ENCODE measurements around the gene HOXA7. TPM values are rescaled to one million over a fixed set of nuclear protein-coding genes. Genes with fewer than 3 reads are reported as not detected.

Gene HOXA7
- total and polyA plus RNA-seq, 2 donors (not counting 3 experiments of a cell fraction or from before 2014, with no cell fraction given), result 18.1 to 18.5 TPM

GRCh38 chr7:27106181-27106900 is 50.1 kb downstream of the HOXA7 start:
- CTCF ChIA-PET, result interaction anchor here (0.6 to 5.4 kb wide), 11 partner anchors 8 to 737 kb away, joined by 3 to 70 read pairs (median 4); partner anchors contain the start of genes HOXA1 and HOXA7
- H3K4me3 ChIP-seq (replicated peaks in 1 of 3; ENCODE audit: insufficient read depth in 1 of 3, low read depth in 1 of 3, low read length in 3 of 3), result peak overlapping the region; percentile 6 to 32 (median 32)
- no peak for TF ChIP-seq MAX (IDR thresholded peaks at IDR 0.05; ENCODE audit: insufficient read depth, insufficient read length)
- TF ChIP-seq, protein P1, sequence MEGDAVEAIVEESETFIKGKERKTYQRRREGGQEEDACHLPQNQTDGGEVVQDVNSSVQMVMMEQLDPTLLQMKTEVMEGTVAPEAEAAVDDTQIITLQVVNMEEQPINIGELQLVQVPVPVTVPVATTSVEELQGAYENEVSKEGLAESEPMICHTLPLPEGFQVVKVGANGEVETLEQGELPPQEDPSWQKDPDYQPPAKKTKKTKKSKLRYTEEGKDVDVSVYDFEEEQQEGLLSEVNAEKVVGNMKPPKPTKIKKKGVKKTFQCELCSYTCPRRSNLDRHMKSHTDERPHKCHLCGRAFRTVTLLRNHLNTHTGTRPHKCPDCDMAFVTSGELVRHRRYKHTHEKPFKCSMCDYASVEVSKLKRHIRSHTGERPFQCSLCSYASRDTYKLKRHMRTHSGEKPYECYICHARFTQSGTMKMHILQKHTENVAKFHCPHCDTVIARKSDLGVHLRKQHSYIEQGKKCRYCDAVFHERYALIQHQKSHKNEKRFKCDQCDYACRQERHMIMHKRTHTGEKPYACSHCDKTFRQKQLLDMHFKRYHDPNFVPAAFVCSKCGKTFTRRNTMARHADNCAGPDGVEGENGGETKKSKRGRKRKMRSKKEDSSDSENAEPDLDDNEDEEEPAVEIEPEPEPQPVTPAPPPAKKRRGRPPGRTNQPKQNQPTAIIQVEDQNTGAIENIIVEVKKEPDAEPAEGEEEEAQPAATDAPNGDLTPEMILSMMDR (IDR thresholded peaks at IDR 0.05; ENCODE audit: extremely low read depth in 1 of 2, insufficient read depth in 1 of 2, low read depth in 1 of 2, low read length in 2 of 2), result no peak
- TF ChIP-seq EZH2 (IDR thresholded peaks at IDR 0.05; ENCODE audit: borderline replicate concordance, low read depth, low read length, severe bottlenecking), result no peak
- TF ChIP-seq JUN (IDR thresholded peaks at IDR 0.05; ENCODE audit: borderline replicate concordance, insufficient read depth, insufficient read length, low read depth), result no peak
- no peak for TF ChIP-seq MYC (IDR thresholded peaks at IDR 0.05; ENCODE audit: low read depth, low read length)
- TF ChIP-seq POLR2AphosphoS5 (IDR thresholded peaks at IDR 0.05; ENCODE audit: insufficient read depth, low read depth, low read length), result peak; percentile 8
- TF ChIP-seq FOS (IDR thresholded peaks at IDR 0.05; ENCODE audit: borderline replicate concordance, insufficient read depth, low read length), result no peak
- TF ChIP-seq GATA2 (IDR thresholded peaks at IDR 0.05; ENCODE audit: insufficient read depth, insufficient read length, low read depth, low read length), result peak; percentile 88
- TF ChIP-seq POLR2A (IDR thresholded peaks at IDR 0.05; ENCODE audit: low read depth, low read length), result peak; percentile 27
- H3K4me2 ChIP-seq (ENCODE audit: insufficient read depth, low read length), result peak overlapping the region; percentile 73
- peaks cover 0 to 5% of the 10 kb centered on the region in 2 experiments for H3K36me3 ChIP-seq (ENCODE audit: control insufficient read depth in 2 of 2, extremely low read depth in 1 of 2, insufficient read depth in 2 of 2, low read length in 2 of 2)
- dilution Hi-C loops (cut with MboI; ENCODE audit: extremely low pct_ligation_motif_present, low sequenced_read_pairs) (no loop called here), intact Hi-C loops (cut with micrococcal nuclease) (loop anchor here (1.0 to 5.0 kb wide), 2 partner anchors 9 to 904 kb away; partner anchors contain the start of genes CBX3 and HNRNPA2B1)
- peaks cover 77% of the 10 kb centered on the region for H3K79me2 ChIP-seq (ENCODE audit: control insufficient read depth, insufficient read depth, low read length)
- DNase-seq (ENCODE audit: low read depth, low spot score), result peak; percentile 71
- H2AFZ ChIP-seq (ENCODE audit: low read depth, low read length), result no peak overlapping the region
- no peaks in the 10 kb centered on the region for H3K9me1 ChIP-seq (replicated peaks; ENCODE audit: control insufficient read depth, extremely low read depth, insufficient read depth, low read length)
- no peaks in the 10 kb centered on the region for H3K27me3 ChIP-seq (ENCODE audit: control insufficient read depth in 2 of 2, insufficient read depth in 2 of 2, low read length in 2 of 2)
- no TSS peak for BruUV-seq (replicated peaks)
- H3K9ac ChIP-seq (replicated peaks; ENCODE audit: extremely low read depth, insufficient read depth, low read length), result peak overlapping the region; percentile 69
- H4K20me1 ChIP-seq (replicated peaks; ENCODE audit: control insufficient read depth, extremely low read depth, insufficient read depth, low read length), result no peaks in the 10 kb centered on the region
- peak; percentile 68 for FAIRE-seq
- H3K4me1 ChIP-seq (ENCODE audit: control insufficient read depth, extremely low read depth, insufficient read depth, low read length), result peaks cover 93% of the 10 kb centered on the region
- POLR2A ChIA-PET, result interaction anchor here (1.2 to 2.1 kb wide), 5 partner anchors 9 to 73 kb away, joined by 3 to 5 read pairs (median 5); partner anchors contain the start of gene HOXA4
- H3K27ac ChIP-seq (ENCODE audit: insufficient read depth, low read depth, low read length), result peak overlapping the region; percentile 88
- H3K9me3 ChIP-seq (replicated peaks; ENCODE audit: control insufficient read depth, insufficient read depth, low read length), result no peaks in the 10 kb centered on the region
